Measurements from ENCODE around the gene SOX3.

GRCh38 chrX:140507223-140507981 is 2.5 kb upstream of the SOX3 start:
- no peak for TF ChIP-seq TAF1 (conservative IDR thresholded peaks at IDR 0.05)
- TF ChIP-seq RAD21 (IDR thresholded peaks at IDR 0.05) = no peak
- no peak for TF ChIP-seq ATF3 (IDR thresholded peaks at IDR 0.05)
- TF ChIP-seq REST (IDR thresholded peaks at IDR 0.05) = no peak
- TF ChIP-seq CTCF (IDR thresholded peaks at IDR 0.05; ENCODE audit: low read depth, low read length, missing input control) = no peak
- no peak for TF ChIP-seq YY1 (IDR thresholded peaks at IDR 0.05)
- TF ChIP-seq RXRA (IDR thresholded peaks at IDR 0.05) = no peak
